GM21390 (cell line): ENCODE measurements around the gene TMOD1.
"Not testable (repeated sequence)": the region's sequence is repeated elsewhere in the genome, so short reads cannot be mapped to it uniquely, and the experiment has no call there.

Source experiments
- ATAC-seq: cut with Tn5 transposase; IDR thresholded peaks from one replicate; pipeline ENCODE4 v1.9.1; 2021; ENCODE audit not compliant: unreplicated experiment

Gene TMOD1

DNA sequence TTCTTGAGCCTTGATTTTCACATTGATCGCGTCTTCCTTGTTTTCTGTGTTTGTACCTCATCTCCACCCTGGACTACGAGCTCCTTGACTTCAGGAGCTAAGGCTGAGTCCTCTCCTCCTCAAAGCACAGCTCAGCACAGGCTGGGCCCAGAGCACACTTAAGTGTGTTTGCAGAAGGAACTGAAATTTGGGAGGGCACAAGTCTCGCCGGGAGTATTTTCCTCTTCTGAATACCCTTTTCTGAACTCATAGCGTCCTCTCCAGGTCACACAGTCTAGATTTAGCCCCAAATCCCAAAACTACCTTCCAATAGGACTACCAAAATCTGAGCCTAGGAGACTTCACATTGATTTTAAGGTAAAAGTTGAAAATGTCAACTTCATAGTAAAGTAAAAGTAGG, 90.1 kb downstream of the TMOD1 start:
- ATAC-seq: no peak

DNA sequence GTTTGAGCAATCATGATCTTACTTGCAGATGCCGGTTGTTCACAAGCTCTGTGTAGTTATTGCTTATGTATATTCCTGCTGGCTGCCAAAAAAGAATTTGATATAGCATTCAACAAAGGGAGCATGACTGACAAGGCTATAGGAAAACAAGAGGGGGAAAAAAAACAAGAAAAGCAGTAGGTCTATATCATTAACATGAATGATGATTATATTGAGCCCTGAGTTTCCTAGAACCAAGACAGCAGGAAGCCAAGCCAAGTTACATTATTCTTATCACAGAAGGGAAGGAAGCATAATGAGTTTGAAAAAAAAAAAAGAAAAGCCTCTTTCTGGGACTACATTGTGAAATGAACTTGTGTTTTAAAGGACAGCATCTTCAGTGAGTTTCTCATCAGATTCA, 90.7 kb downstream of the TMOD1 start:
- no peak for ATAC-seq

DNA sequence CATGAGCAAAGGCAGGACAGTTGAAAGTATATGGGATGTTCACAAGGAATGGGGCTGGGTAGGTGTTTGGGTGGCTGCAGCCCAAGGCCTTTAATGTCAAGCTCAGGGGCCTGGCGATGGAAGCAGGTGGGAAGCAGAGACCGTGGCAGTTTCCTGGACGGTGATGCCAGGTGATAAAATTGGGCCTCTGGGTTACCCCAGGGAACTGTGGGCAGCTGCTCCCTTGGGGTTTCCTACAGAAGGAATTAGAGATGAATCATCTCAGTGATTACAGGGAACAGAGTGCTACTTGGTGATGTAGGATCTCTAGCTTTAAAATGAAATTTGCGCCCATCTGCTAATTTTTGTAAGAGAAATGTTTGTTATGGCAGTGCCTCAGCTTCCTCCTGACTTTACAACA, 92.5 kb downstream of the TMOD1 start:
- no peak for ATAC-seq

DNA sequence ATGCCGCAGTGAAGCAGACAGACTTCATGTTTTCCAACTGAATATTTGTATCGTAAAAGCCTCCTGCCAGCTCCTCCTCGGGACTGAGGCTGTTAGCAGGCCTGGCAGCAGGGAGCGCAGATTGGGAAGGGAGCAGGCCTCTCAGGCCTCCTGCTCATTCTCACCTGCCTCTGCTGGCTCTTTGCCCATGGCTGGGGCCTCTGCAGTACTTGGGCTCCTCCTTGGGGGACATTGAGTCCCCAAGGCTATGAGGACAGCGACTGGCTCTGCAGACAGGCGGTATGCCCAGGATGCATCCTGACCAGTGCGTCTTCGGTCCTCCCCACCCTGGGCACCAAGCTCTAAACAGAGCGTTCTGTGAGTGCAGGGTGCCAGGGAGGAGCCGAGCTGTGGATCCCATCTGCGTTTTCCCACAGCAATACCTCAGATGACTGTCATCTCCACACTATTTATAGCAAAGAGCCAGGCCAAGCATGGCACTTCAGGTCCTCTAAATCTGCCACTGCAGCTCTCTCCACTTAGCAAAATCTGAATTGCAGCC, 93.0 kb downstream of the TMOD1 start:
- no peak for ATAC-seq

DNA sequence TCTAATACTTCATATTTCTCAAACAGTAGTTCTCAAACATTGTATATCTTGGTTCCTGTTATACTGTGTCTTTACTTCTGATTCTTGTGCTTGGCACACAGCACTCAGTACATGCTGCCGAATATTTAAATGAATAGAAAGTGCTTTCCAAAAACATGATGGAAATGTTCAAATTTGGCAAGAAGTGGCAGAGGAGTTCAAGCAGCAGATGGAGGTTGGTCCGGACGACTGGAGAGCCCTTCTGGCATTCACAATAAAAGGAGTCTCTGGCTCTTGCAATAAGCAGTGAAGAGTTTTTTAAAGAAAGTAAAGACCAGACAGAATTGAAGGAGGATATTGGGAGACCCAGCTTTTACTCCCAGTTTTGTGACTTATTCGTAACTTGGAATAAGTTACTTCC, 95.4 kb downstream of the TMOD1 start:
- ATAC-seq: no peak

DNA sequence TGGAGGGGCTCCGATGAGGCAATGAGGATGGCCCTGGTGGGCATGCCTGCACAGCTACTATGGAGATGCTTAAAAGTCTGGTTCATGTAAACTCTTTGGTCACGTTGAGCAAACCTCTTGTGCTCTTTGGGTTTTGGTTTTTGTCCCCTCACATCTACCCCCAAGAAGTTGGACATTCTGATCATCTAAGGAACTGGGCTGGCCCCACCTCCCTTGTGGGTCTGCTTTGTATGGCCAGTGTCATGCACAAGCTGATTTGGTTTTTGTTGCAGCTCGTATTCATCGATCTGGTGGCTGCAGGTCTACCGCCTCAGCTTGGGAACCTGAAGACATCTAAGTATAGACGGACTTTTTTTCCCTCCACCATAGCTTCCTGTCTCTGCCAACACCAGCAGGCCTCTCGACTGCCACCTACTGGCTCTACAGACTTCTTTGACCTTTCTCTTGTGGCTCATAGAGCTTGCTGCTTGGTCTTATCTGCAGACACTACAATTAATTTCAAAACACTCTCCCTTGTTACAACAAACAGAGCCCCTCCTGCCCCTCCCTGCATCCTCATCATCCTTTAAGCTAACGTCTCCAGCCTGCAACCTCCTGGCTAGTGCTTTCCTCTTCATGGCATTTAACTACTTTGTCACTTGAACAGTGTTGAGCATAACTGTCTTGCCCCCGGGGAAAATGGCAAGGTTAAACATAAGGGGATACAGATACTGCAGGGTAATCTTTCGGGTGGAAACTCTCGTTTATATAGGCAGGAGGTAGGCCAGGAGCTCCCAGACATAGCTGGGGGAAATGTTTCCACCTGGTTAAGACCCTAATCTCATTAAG, 97.2 kb downstream of the TMOD1 start:
- ATAC-seq: peak; percentile 93

DNA sequence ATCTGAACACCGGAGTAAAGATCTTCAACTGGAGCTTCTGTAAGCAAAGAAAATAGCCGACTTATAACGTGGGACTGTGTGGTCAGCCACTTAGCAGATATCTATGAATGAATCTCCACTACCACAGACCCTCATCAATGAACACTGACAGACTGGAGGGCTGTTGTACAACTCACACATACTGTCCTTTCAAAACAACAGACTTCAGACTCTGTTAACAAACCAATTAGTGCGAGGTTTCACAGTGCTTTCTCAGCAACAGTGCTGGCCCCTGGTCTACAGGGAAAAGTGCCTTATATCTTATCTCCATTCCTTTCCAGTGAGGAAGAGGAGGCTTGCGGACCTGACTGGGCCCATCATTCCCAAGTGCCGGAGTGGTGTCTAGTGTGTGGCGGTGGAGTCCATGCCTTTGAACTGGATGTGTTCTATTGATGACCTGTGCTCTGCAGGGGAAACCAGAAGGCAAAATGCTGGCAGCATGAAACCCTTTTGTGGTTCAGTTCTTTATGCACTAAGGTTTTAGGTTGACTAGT, 97.9 kb downstream of the TMOD1 start:
- ATAC-seq: no peak

DNA sequence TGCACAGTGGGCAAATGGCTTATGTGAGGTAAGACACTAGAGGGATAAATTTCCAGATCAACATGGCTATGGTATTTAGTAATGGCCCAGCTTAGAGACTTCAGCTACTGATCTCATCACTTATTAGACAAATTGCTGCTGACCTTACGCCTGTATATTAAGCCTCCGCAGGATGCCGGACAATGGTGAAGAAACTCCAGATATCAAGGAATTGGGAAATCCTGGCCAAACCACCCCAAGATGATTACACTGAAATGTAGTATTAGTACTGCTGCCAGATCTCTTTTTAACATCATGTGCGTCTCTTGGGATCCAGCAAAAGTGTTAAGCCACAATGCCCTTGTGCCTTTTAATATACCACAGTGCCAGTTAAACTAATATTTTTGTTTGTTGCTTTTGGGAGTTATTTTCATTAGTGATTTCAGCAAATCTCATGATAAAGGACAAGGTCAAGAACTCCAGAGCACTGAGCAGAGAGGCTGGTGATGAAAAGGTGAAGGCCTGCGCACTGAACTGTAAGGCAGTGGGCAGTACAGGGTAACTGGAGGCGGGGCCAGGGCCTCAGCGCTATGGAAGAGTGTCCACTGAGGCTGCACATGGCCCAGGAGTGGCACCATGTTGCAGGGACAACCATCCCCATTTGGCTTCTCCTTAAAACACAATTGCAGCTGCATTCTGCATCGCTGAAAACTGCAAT, 99.2 kb downstream of the TMOD1 start:
- no peak for ATAC-seq

DNA sequence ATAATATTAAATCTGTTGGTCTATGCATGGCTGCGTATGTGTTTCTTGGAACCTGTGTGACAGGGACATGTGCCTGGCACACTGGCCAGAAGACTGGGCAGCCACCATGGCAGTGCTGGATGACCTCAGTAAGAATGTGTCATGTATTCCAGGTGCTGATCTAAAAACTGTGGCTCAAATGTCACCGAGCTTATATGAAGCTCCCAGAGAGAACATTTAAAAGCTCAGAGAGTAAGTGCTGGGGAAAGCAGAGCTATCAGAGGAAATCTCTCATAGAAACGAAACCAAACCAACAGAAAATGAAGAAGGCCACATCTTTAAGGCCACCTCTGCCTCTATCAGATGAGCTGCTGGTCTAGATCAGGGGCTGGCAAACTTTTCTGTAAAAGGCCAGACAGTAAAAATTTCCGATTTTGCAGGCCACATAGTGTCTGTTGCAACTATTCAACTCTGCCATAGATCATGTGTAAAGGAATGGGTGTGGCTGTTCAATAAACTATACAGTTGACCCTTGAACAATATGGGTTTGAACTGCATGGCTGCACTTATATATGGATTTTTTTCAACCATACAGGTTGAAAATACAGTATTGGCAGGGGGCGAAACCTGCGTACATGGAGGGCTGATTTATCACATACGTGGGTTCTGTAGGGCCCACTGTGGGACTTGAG, 99.9 kb downstream of the TMOD1 start:
- ATAC-seq: no peak

DNA sequence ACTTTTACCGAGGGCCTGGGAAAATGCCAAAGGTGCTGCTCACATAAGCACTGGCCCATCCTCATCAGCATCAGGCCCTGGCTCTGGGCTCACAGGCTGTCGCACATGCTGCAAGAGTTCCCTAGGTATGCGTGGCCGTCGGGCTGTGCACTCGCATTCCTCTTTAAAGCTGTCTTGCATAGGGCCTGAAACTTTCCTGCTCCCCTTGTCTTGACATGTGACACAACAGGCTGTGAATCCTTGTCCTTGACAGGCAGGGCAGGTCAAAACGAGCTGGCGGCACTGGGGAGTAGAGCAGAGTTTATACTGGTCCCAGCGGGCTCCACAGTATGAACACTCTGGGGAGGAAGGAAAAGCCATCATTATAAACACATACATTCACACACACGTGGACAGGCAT, 101.0 kb downstream of the TMOD1 start:
- ATAC-seq: no peak

DNA sequence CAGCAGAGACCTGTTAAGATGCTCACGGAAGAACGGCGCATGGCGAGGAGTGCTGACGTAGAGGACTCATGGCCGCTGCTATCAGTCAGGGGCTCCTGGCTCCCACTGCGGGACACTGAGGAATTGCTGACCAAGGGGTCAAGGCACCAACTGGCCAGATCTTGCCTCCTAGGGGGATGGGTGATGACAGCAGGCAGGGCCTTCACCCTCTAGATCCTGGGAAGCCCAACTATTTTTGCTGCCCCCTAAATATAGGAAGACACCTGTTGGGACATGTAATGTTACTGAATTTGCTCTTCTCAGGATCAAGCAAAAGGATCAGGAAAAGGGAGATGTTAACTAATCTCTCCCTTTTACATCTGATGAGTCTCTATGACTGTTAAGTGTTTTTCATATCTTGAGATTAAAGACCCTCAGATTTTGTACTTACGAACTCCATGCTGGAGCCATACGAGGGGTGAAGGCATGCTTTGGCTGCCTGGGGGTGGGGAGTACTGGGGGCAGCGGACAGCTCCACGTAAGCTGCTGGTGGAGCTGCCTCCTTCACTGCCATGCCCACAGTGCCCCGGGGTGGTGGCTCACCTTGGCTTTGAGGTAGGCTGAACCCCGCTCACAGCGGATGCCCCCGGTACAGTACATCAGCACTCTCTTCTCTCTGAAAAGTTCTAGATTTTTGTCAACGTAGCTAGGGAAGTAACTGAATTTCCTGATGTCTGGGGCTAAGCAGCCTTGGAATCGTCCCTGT, 103.6 kb downstream of the TMOD1 start:
- ATAC-seq: no peak

DNA sequence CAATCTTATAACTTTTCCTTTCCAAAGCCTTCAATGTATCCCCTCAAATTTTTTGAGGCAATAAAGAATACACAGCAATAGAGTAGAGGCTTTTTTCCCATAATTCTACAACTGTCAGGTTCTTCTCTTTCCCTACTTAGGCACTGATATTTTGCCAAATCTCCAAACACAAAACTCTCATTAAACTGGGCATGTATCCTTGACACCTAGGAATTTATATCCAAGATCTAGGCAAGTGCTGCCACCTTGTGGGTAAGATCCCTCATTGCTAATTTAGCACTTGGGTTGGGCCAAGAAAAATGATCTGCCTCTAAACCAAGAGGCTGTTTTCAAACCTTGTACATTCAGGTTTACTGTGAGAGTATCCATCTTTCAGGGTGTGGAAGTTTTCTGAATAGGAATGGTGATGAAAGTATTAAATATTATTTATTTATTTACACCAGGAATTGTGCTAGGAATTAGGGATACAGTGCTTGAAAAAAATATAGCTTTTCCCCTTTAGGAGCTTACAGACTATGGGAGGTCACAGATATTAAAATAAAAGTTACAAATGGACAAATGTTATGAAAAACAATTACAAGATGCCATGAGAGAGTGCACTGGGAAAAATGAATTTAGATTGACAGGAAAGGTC, 114.1 kb downstream of the TMOD1 start:
- no peak for ATAC-seq

DNA sequence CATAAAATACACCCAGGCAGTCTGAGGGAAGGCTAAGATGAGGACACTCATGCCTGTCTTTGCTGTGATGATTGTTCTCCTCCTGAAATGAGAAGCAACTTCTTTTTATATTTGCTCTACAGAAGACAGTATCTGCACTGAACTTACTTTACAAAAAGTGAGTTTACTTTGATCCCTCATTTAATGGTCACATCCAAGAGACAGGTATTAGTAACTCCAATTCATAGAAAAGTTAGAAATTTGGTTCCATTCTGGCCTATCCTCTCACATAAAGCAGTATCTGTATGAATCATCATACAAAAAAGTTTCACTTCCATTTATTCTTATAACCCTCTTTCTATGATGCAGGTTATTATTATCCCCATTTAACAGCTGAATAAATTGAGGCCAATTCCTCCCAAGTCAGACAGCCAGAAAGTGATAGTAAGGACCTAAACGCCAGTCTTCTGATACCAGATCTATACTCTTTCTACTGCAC, 116.5 kb downstream of the TMOD1 start:
- peak; percentile 69 for ATAC-seq

DNA sequence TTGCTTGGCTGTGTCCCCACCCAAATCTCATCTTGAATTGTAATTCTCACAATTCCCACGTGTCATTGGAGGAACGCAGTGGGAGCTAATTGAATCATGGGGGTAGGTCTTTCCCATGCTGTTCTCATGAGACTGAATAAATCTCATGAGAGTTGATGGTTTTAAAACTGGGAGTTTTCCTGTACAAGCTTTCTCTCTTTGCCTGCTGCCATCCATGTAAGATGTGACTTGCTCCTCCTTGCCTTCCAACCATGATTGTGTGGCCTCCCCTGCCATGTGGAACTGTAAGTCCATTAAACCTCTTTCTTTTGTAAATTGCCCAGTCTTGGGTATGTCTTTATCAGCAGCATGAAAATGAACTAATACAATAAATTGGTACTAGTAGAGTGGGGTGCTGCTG, 118.6 kb downstream of the TMOD1 start:
- not testable (repeated sequence) for ATAC-seq

DNA sequence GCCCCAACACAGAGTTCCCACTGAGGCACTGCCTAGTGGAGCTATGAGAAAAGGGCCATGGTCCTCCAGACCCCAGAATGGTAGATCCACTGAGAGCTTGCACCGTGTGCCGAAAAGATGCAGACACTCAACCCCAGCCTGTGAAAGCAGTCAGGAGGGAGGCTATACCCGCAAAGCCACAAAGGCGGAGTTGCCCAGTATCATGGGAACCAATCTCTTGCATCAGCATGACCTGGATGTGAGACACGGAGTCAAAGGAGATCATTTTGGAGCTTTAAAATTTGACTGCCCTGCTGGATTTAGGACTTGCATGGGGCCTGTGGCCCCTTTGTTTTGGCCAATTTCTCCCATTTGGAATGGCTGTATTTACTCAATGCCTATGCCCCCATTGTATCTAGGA, 121.0 kb downstream of the TMOD1 start:
- ATAC-seq: not testable (repeated sequence)

DNA sequence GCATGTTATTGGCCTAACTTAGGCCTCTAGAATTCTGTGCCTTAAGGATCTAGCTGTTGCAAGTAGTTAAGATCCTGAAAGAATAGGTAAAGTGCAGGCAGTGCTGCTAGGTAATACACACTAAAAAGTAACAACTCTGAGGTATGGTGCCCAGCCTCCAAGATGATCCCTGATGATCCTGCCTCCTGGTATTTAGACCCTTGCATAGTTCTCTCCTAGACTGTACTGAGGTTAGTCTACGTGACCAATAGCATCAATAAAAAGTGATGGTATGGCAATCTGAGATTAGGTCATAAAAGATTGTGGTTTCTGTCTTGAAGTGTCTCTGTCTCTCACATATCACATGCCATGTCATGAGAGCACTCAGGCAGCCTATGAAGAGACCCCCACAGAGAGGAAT, 122.5 kb downstream of the TMOD1 start:
- no peak for ATAC-seq

DNA sequence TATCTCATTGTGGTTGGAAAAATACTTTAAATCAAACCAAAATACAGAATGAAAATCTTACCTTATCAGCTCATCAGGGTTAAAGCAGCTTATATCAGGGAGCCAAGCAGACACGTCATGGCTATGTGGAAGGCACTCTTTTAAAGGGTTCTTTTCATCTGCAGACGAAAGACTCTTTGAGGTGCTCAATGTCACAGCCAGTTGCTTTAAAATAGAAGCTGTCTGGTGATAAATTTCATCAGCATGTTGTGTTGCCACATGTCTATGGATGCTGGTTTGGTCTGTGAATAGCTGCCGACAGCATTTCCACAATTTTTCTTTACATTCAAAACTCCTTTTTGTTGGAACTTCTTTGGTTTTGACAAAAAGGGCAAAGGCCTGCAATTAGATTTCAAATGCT, 124.2 kb downstream of the TMOD1 start:
- no peak for ATAC-seq

DNA sequence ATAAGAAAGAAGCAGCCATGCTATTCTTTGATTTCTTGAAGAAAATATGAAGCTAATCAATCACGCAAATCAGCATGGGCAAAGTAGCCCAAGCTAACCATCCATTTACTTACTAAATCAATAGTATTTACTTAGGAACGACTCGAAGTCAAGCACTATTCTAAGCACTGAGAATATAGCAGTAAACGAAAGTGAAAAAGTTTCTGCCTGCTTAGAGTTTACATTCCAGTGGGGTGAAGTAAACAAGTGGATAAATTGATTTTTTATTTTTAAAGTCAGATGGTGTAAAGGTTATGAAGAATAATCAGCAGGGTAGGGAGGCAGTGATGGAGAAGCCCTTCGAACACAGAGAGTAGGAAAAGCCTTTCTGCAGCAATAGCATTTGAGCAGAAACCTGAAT, 126.2 kb downstream of the TMOD1 start:
- no peak for ATAC-seq

DNA sequence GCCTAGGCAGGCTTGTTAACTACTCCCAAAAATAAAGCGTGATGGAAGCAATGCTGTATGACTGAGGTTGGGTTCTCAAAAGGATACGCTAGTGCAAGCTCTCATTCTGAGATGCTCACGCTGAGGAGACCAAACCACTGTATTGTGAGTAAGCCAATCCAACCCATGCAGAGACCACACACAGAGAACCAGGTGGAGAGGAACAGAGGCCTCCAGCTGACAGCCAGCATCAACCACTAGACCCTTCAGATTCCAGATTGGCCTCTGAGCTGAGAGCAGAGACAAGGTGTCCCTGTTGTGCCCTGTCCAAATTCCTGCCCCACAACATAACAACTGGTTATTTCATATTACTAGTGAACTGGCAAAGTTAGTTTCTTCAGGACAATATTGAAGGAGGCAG, 127.2 kb downstream of the TMOD1 start:
- ATAC-seq: no peak

DNA sequence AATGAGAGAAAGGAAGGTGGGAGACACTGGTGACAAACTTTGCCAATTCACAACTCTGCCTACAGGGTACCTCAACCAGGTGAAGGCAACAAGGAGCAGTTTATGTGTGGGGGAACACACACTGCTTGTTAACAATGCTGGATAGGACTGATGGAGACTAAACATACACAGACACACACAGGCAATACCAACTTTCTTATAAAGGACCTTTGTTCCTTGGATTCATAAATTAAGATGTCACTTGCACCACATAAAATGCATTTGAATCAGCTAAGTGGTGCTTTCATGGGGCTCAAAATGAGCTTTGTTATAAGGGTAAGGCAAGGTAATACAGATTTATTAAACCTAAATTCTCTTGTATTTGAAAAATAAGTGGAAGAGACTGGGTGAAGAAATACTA, 127.7 kb downstream of the TMOD1 start:
- ATAC-seq: no peak
